ENCODE results near the gene EMC10. TPM values are rescaled to one million over a fixed set of nuclear protein-coding genes. Genes with fewer than 3 reads are reported as not detected.

Gene EMC10
- total and polyA plus RNA-seq, 2 donors (not counting 3 experiments of a cell fraction or from before 2014, with no cell fraction given): 106 to 111 TPM

- Histone ChIP-seq H3K36me3 (ENCODE audit: control insufficient read depth in 2 of 2, extremely low read depth in 1 of 2, insufficient read depth in 2 of 2, low read length in 2 of 2) (peaks cover 0 to 32% of the 10 kb centered on the region in 2 experiments), H3K79me2 (ENCODE audit: control insufficient read depth, insufficient read depth, low read length) (peaks cover 7% of the 10 kb centered on the region), H3K27me3 (ENCODE audit: control insufficient read depth in 2 of 2, insufficient read depth in 2 of 2, low read length in 2 of 2) (no peaks in the 10 kb centered on the region), H3K27ac (ENCODE audit: insufficient read depth, low read depth, low read length) (no peak overlapping the region), H2AFZ (ENCODE audit: low read depth, low read length) (no peak overlapping the region), H3K4me3 (replicated peaks in 1 of 3; ENCODE audit: insufficient read depth in 1 of 3, low read depth in 1 of 3, low read length in 3 of 3) (no peak overlapping the region), H3K9me1 (replicated peaks; ENCODE audit: control insufficient read depth, extremely low read depth, insufficient read depth, low read length) (no peaks in the 10 kb centered on the region), H3K9me3 (replicated peaks; ENCODE audit: control insufficient read depth, insufficient read depth, low read length) (no peaks in the 10 kb centered on the region), H3K4me2 (ENCODE audit: insufficient read depth, low read length) (no peak overlapping the region), H4K20me1 (replicated peaks; ENCODE audit: control insufficient read depth, extremely low read depth, insufficient read depth, low read length) (no peaks in the 10 kb centered on the region), H3K9ac (replicated peaks; ENCODE audit: extremely low read depth, insufficient read depth, low read length) (no peak overlapping the region), H3K4me1 (ENCODE audit: control insufficient read depth, extremely low read depth, insufficient read depth, low read length) (peaks cover 7% of the 10 kb centered on the region)
- no peak for TF ChIP-seq GATA2 (IDR thresholded peaks at IDR 0.05; ENCODE audit: insufficient read depth, insufficient read length, low read depth, low read length)
- no peak for TF ChIP-seq MYC (IDR thresholded peaks at IDR 0.05; ENCODE audit: low read depth, low read length)
- no peak for TF ChIP-seq POLR2AphosphoS5 (IDR thresholded peaks at IDR 0.05; ENCODE audit: insufficient read depth, low read depth, low read length)
- TF ChIP-seq FOS (IDR thresholded peaks at IDR 0.05; ENCODE audit: borderline replicate concordance, insufficient read depth, low read length): no peak
- no peak for TF ChIP-seq EZH2 (IDR thresholded peaks at IDR 0.05; ENCODE audit: borderline replicate concordance, low read depth, low read length, severe bottlenecking)
- no peak for TF ChIP-seq POLR2A (IDR thresholded peaks at IDR 0.05; ENCODE audit: low read depth, low read length)
- no peak for TF ChIP-seq JUN (IDR thresholded peaks at IDR 0.05; ENCODE audit: borderline replicate concordance, insufficient read depth, insufficient read length, low read depth)
- TF ChIP-seq MAX (IDR thresholded peaks at IDR 0.05; ENCODE audit: insufficient read depth, insufficient read length): no peak
- dilution Hi-C loops (cut with MboI; ENCODE audit: extremely low pct_ligation_motif_present, low sequenced_read_pairs): no loop called here
- no TSS peak for BruUV-seq (replicated peaks)
- POLR2A ChIA-PET: no interaction called here
- FAIRE-seq (no peak), DNase-seq (ENCODE audit: low read depth, low spot score) (no peak)
- CTCF ChIA-PET: interaction anchor here (1.6 kb wide), 1 partner anchor 124 kb away, joined by 4 read pairs; no protein-coding TSS in a partner anchor
- intact Hi-C loops (cut with micrococcal nuclease): no loop called here
Measured at GRCh38 chr19:50481351-50482149, 5.2 kb downstream of the EMC10 start.
